Measurements from ENCODE around the gene DISC1.

DNA sequence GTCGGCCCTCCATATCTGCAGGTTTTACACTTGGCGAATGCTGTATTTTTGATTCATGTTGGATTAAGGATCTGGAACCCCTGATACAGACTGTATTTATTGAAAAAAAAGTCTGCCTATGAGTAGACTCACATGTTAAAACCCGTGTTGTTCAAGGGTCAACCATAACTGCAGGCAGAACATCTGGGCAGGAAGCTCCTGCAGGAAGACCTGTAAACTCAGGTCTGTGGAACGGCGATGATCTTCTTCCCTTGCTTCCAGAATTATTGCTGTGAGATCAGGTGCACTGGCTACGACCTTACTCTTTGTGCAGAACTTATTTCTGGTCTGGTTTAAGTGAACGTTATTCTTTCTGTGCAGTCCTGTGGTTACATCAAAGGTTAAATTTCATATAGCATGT lies 96.6 kb downstream of the DISC1 start:
- TF ChIP-seq, protein P1, sequence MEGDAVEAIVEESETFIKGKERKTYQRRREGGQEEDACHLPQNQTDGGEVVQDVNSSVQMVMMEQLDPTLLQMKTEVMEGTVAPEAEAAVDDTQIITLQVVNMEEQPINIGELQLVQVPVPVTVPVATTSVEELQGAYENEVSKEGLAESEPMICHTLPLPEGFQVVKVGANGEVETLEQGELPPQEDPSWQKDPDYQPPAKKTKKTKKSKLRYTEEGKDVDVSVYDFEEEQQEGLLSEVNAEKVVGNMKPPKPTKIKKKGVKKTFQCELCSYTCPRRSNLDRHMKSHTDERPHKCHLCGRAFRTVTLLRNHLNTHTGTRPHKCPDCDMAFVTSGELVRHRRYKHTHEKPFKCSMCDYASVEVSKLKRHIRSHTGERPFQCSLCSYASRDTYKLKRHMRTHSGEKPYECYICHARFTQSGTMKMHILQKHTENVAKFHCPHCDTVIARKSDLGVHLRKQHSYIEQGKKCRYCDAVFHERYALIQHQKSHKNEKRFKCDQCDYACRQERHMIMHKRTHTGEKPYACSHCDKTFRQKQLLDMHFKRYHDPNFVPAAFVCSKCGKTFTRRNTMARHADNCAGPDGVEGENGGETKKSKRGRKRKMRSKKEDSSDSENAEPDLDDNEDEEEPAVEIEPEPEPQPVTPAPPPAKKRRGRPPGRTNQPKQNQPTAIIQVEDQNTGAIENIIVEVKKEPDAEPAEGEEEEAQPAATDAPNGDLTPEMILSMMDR (IDR thresholded peaks at IDR 0.05; ENCODE audit: insufficient read depth, low read length, poor library complexity, severe bottlenecking): no peak
- no peak for TF ChIP-seq EZH2phosphoT487 (conservative IDR thresholded peaks at IDR 0.05; ENCODE audit: low read length)
